Small intestine (tissue), 7 donors: ENCODE data around the gene PRSS57. TPM values are rescaled to one million over a fixed set of nuclear protein-coding genes. Genes with fewer than 3 reads are reported as not detected.
"Not testable (repeated sequence)": the region's sequence is repeated elsewhere in the genome, so short reads cannot be mapped to it uniquely, and the experiment has no call there.

Experiments
- DNase-seq, 2 donors: peaks; one replicate each; pipeline versions ENCODE4 v3.0.0 to v3.0.0-alpha.2; 2013
- FAIRE-seq: peaks from 2 replicates; lab custom pipeline; 2012; peaks lifted over from hg19 to GRCh38; lab: Jason Lieb, UNC
- H3K27ac ChIP-seq, 3 donors: one replicate each; pipeline ENCODE4 v1.5.1; 2013; ENCODE audit warnings: low read length in 2 of 3, mild to moderate bottlenecking in 2 of 3, control low read depth in 1 of 3, inconsistent platforms in 1 of 3, low read depth in 1 of 3, moderate library complexity in 1 of 3
- H3K27me3 ChIP-seq, 3 donors: one replicate each; pipeline ENCODE4 v1.6.1; 2013; ENCODE audit warnings: low read length in 3 of 3, inconsistent platforms in 1 of 3; ENCODE audit not compliant: control insufficient read depth in 3 of 3, insufficient read depth in 3 of 3
- H3K36me3 ChIP-seq, 3 donors: one replicate each; pipeline ENCODE4 v1.6.1; 2013; ENCODE audit warnings: low read length in 3 of 3, inconsistent platforms in 1 of 3, low read depth in 1 of 3, mild to moderate bottlenecking in 1 of 3, moderate library complexity in 1 of 3; ENCODE audit not compliant: control insufficient read depth in 3 of 3, insufficient read depth in 2 of 3
- H3K4me1 ChIP-seq, 3 donors: one replicate each; pipeline ENCODE4 v1.6.1; 2013; ENCODE audit warnings: low read length in 2 of 3, inconsistent platforms in 1 of 3, low read depth in 1 of 3, mild to moderate bottlenecking in 1 of 3, moderate library complexity in 1 of 3; ENCODE audit not compliant: control insufficient read depth in 3 of 3, insufficient read depth in 2 of 3
- H3K4me3 ChIP-seq, 3 donors: one replicate each; pipeline ENCODE4 v1.5.1; 2013; ENCODE audit warnings: low read length in 3 of 3, control low read depth in 1 of 3, inconsistent platforms in 1 of 3, low read depth in 1 of 3, mild to moderate bottlenecking in 1 of 3, moderate library complexity in 1 of 3
- H3K9me3 ChIP-seq, 2 donors: one replicate each; pipeline ENCODE4 v1.6.1; 2013; ENCODE audit warnings: low read depth in 1 of 2, low read length in 1 of 2; ENCODE audit not compliant: control insufficient read depth in 2 of 2, insufficient read depth in 1 of 2
- WGBS, 3 donors: extraction: QIAGEN DNeasy Blood & Tissue Kit; methylation state at CpG; one replicate each; pipeline ENCODE4 v1.1.7; 2013; 5-methylcytosine and 5-hydroxymethylcytosine counted together
- polyA plus RNA-seq, 4 donors: library from polyadenylated mRNA; stranded (reverse) in 3 of 4; unstranded in 1 of 4; fragments of 200-250 nt in 3 of 4; fragments of 120-200 nt in 1 of 4; gene quantifications; one replicate each; pipeline versions ENCODE4 v1.2.1 to v1.2.3, GENCODE V29; 2013
- donor health status: healthy with polysubstance abuse.
- donor health status: control.
- donor health status: control.
- donor health status: Bipolar disorder and iron deficiency.
- donor health status: healthy.

PRSS57 gene
- polyA plus RNA-seq, 4 donors = 0.95 TPM; not detected in 3

DNA sequence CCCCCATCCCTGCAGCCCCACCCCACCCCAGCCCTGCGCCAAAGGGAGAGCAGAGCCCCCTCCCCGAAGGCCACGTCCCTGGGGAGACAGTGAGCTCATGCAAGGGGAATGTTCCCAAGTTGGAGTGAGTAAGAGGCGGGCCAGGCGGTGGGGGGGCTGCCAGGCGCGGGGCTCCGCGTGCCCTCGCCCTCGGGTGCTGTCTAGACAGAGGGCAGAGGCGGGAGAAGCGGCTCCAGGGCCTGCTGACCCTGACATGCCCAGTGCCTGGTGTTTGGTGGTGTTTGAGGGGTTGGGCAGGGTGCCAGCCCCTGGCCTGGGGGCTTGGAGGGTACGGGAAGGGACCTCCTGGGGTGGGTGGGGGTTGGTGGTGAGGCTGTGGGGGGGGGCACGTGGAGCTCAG is 18.1 kb downstream of the PRSS57 start:
- H3K4me1 ChIP-seq = peaks cover 0 to 42% (median 7%) of the 10 kb centered on the region in 3 donors
- FAIRE-seq (no peak), DNase-seq (peak in 1 of 2 donors; percentile 64)
- H3K27ac ChIP-seq = peak overlapping the region in 1 of 3 donors; percentile 85
- H3K36me3 ChIP-seq = peaks cover 0 to 16% (median 0%) of the 10 kb centered on the region in 3 donors
- peak overlapping the region in 1 of 3 donors; percentile 45 for H3K4me3 ChIP-seq
- WGBS, 3 donors = 0 to 12% (median 8%) methylated on average over 3 to 15 of the region's 15 CpGs
- H3K9me3 ChIP-seq = no peaks in the 10 kb centered on the region
- H3K27me3 ChIP-seq = peaks cover 0 to 9% (median 5%) of the 10 kb centered on the region in 3 donors

DNA sequence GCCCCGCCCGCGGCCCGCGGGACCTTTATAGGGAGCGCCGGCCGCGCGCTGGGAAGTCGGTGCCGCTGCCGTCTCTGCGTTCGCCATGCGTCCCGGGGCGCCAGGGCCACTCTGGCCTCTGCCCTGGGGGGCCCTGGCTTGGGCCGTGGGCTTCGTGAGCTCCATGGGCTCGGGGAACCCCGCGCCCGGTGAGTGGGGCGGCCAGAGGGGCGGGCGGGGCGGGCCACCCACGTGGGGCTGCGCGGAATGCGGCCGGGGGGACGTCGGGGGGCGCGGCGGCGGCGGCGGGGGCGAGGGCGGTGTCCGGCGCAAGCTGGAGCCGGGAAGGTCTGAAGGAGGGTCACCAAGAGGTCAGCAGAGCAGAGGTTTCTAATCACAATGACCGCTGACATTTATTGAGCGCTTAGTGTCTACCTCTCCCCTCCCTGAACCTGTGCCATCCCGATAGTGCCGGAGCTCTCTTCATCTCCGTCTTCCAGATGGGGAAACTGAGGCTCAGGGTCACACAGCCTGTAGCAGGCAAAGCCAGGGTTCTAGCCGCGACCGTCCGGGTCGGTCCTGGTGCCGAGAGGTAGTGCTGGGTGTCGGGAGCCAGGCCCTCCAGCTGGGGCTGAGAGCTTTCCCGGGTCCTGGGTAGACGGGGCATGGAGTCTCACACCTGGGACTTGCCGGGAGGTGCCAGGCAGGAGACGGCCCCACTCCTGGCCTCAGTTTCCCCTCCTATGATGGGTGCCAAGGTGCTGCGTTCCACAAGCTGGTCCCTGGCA is 18.7 kb downstream of the PRSS57 start, which contains the start of gene FSTL3:
Gene FSTL3 (plus strand): TSS at position 54 of the 767 bp plus-strand sequence. CDS start 32 bp downstream, at position 86.
- H3K36me3 ChIP-seq = peaks cover 0 to 13% (median 0%) of the 10 kb centered on the region in 3 donors
- DNase-seq = peak in 1 of 2 donors; percentile 73
- H3K4me1 ChIP-seq = peaks cover 0 to 42% (median 5%) of the 10 kb centered on the region in 3 donors
- FAIRE-seq = no peak
- peak within 1 kb of the TSS in 2 of 3 donors; percentile 62 to 85 for H3K27ac ChIP-seq
- WGBS, 3 donors = 6 to 8% (median 6%) methylated on average over 36 to 63 of the region's 63 CpGs
- no peaks in the 10 kb centered on the region for H3K9me3 ChIP-seq
- H3K27me3 ChIP-seq = peaks cover 0 to 9% (median 5%) of the 10 kb centered on the region in 3 donors
- H3K4me3 ChIP-seq = peak within 1 kb of the TSS; percentile 17 to 53 (median 45)

DNA sequence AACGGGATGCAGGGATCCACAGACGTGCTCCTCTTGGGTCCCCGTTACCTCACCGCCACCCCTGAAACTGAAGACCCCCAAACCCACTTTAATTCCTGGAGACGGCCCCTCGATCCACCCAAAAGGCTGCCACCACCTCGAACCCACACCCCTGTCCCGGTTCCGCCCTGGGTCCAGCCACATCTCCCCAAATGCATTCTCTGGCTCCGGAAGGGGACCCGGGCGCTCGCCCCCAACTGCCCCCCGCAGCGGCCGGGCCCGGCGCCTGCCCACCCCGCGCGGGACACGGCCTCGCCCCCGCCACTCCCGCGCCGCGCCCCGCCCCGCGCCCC is 19.3 kb downstream of the PRSS57 start:
- H3K36me3 ChIP-seq = peaks cover 0 to 9% (median 0%) of the 10 kb centered on the region in 3 donors
- no peaks in the 10 kb centered on the region for H3K9me3 ChIP-seq
- H3K4me1 ChIP-seq = peaks cover 0 to 39% (median 4%) of the 10 kb centered on the region in 3 donors
- H3K4me3 ChIP-seq = peak overlapping the region; percentile 17 to 27 (median 20)
- H3K27ac ChIP-seq = peak overlapping the region in 2 of 3 donors; percentile 21 to 62
- 7 to 12% (median 8%) methylated on average over 12 to 31 of the region's 31 CpGs for WGBS, 3 donors
- H3K27me3 ChIP-seq = peaks cover 0 to 9% (median 5%) of the 10 kb centered on the region in 3 donors
- no peak for DNase-seq
- no peak for FAIRE-seq

DNA sequence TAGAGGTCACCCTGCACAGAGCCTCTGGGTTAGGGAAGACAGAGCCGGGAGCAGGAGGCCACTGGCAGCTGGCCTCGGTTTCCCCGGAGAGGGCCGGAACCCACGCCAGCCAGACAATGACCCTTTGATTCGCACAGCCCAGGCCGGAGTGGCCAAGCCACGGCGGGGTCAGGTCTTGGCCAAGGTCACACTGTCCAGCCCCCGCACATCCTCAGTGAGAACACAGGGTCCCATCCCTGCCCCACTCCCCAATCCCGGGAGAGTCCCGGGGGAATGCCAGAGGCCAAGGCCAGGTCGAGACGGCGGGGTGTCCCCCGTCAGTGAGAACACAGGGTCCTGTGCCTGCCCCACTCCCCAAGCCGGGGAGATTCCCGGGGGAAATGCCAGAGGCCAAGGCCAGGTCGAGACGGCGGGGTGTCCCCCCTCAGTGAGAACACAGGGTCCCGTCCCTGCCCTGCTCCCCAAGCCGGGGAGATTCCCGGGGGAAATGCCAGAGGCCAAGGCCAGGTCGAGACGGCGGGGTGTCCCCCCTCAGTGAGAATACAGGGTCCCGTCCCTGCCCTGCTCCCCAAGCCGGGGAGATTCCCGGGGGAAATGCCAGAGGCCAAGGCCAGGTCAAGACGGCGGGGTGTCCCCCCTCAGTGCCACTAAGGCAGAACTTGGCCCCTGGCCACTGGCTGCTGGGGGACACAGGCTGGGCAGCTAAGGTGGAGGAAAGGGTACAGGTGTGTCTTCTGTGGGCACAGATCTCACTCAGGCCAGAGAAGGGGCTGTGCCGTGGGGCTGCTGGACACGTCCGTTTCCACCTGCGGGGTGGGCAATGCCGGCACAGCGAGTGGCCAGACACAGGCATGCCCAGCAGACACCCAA is 20.7 kb downstream of the PRSS57 start:
- Histone ChIP-seq H3K27ac (no peak overlapping the region), H3K4me3 (no peak overlapping the region), H3K9me3 (no peaks in the 10 kb centered on the region), H3K27me3 (peaks cover 0 to 9% (median 5%) of the 10 kb centered on the region in 3 donors), H3K36me3 (peaks cover 0 to 9% (median 0%) of the 10 kb centered on the region in 3 donors), H3K4me1 (peaks cover 0 to 37% (median 3%) of the 10 kb centered on the region in 3 donors)
- WGBS, 3 donors = 52 to 69% (median 59%) methylated on average over 35 to 38 of the region's 38 CpGs
- no peak for FAIRE-seq
- DNase-seq = no peak

DNA sequence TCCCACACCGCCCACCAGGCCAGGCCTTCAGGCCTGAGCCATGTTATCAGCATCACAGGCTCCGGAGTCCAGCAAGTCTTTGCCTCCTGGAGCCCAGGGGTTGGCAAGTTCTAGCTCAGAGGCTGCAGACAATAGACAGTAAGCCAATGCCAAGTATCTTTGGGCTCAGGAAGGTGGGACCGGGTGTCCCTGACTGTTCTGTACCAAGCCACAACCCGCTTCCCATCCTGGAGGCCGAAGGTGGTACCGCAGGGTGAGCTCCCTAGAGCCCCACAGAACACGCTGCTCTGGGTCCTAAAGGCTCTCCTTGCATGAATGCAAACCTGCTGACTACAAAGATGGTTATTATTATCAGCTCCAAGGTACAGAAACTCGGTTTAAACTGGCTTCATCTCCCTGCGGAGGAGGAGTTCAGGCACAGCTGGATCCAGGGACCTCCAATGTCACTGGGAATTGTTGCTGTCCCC is 24.6 kb downstream of the PRSS57 start:
- peaks cover 0 to 10% (median 0%) of the 10 kb centered on the region in 3 donors for H3K4me1 ChIP-seq
- WGBS, 3 donors = 67 to 76% (median 70%) methylated on average over 9 of the region's 9 CpGs
- DNase-seq (no peak), FAIRE-seq (no peak)
- H3K27me3 ChIP-seq = peaks cover 0 to 3% (median 0%) of the 10 kb centered on the region in 3 donors
- no peak overlapping the region for H3K27ac ChIP-seq
- no peak overlapping the region for H3K4me3 ChIP-seq
- H3K36me3 ChIP-seq = no peaks in the 10 kb centered on the region
- H3K9me3 ChIP-seq = peaks cover 0 to 23% of the 10 kb centered on the region in 2 donors

DNA sequence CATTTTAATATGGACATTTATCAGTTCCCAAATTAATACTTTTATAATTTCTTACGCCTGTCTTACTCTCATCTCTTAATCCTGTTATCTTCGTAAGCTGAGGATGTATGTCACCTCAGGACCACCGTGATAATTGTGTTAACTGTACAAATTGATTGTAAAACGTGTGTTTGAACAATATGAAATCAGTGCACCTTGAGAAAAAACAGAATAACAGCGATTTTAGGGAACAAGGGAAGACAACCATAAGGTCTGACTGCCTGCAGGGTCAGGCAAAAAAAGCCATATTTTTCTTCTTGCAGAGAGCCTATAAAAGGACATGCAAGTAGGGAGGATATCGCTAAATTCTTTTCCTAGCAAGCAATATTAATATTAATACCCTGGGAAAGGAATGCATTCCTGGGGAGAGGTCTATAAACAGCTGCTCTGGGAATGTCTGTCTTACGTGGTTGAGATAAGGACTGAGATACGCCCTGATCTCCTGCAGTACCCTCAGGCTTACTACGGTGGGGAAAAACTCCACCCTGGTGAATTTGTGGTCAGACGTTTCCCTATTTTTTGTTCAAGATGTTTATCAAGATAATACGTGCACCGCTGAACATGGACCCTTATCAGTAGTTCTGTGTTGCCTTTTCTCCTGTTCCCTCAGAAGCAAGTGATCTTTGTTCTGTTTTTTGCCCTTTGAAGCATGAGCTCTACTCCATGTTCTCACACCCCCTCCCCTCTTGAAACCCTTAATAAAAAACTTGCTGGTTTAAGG is 26.4 kb downstream of the PRSS57 start:
- not testable (repeated sequence) for FAIRE-seq, H3K36me3 ChIP-seq, DNase-seq, H3K27me3 ChIP-seq, H3K4me3 ChIP-seq, H3K27ac ChIP-seq
- peaks cover 0 to 12% (median 0%) of the 10 kb centered on the region in 3 donors for H3K4me1 ChIP-seq
- peaks cover 0 to 23% of the 10 kb centered on the region in 2 donors for H3K9me3 ChIP-seq
- 40 to 52% (median 42%) methylated on average over 12 of the region's 12 CpGs for WGBS, 3 donors

DNA sequence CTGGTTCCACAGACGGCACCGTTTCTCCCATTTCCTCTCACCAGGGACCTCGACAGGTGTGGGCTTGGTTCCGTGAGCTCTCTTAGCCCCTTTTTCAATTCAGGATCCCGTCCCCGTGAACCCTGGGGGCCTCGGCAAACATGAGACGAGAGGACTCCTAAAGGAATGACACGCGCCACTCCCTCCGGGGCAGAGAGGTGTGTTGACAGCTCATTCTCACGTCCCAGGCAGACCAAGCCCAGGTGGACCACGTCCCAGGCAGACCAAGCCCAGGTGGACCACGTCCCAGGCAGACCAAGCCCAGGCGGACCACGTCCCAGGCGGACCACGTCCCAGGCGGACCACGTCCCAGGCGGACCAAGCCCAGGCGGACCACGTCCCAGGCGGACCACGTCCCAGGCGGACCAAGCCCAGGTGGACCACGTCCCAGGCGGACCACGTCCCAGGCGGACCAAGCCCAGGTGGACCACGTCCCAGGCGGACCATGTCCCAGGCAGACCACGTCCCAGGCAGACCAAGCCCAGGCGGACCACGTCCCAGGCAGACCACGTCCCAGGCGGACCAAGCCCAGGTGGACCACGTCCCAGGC is 28.2 kb downstream of the PRSS57 start:
- H3K27me3 ChIP-seq, H3K36me3 ChIP-seq, H3K27ac ChIP-seq, FAIRE-seq, DNase-seq, H3K4me3 ChIP-seq: not testable (repeated sequence)
- 79 to 91% (median 87%) methylated on average over 23 to 38 of the region's 38 CpGs for WGBS, 3 donors
- peaks cover 0 to 18% (median 0%) of the 10 kb centered on the region in 3 donors for H3K4me1 ChIP-seq
- peaks cover 0 to 23% of the 10 kb centered on the region in 2 donors for H3K9me3 ChIP-seq
